ENCODE data around the gene ASB9. TPM values are rescaled to one million over a fixed set of nuclear protein-coding genes. Genes with fewer than 3 reads are reported as not detected.
"Not testable (repeated sequence)": the region's sequence is repeated elsewhere in the genome, so short reads cannot be mapped to it uniquely, and the experiment has no call there.

ASB9 gene
- total RNA-seq, 1 donor from 2014 or later: 0.25 TPM

DNA sequence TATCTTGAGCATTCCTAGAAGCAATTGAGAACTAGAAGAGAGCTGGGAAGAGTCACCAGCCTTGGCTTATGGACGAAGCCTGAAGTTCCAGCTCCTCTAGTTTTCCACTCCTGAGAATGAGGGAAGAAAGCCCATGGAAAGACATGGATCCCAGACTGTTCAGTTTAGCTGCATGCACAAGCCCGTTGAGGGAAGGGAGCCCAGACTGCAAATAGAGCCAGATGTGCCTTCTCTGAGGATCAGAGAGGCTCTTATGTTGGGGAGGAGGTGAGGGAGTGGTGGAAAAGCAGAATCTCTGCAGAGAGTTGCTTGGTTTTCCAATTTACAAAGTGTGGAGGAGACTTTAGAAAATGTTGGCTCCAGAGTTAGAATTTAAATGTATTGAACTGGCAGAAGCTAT is 69.0 kb downstream of the ASB9 start:
- TF ChIP-seq, protein P1, sequence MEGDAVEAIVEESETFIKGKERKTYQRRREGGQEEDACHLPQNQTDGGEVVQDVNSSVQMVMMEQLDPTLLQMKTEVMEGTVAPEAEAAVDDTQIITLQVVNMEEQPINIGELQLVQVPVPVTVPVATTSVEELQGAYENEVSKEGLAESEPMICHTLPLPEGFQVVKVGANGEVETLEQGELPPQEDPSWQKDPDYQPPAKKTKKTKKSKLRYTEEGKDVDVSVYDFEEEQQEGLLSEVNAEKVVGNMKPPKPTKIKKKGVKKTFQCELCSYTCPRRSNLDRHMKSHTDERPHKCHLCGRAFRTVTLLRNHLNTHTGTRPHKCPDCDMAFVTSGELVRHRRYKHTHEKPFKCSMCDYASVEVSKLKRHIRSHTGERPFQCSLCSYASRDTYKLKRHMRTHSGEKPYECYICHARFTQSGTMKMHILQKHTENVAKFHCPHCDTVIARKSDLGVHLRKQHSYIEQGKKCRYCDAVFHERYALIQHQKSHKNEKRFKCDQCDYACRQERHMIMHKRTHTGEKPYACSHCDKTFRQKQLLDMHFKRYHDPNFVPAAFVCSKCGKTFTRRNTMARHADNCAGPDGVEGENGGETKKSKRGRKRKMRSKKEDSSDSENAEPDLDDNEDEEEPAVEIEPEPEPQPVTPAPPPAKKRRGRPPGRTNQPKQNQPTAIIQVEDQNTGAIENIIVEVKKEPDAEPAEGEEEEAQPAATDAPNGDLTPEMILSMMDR (IDR thresholded peaks at IDR 0.05; ENCODE audit: insufficient read depth, low read length, poor library complexity, severe bottlenecking): no peak
- Histone ChIP-seq H3K27me3 (ENCODE audit: control insufficient read depth, insufficient read depth, low read length) (no peaks in the 10 kb centered on the region), H3K4me3 (ENCODE audit: low read depth, low read length) (no peak overlapping the region), H3K36me3 (ENCODE audit: control insufficient read depth, insufficient read depth, low read length) (no peaks in the 10 kb centered on the region)
- no peak for DNase-seq (ENCODE audit: low read depth)

DNA sequence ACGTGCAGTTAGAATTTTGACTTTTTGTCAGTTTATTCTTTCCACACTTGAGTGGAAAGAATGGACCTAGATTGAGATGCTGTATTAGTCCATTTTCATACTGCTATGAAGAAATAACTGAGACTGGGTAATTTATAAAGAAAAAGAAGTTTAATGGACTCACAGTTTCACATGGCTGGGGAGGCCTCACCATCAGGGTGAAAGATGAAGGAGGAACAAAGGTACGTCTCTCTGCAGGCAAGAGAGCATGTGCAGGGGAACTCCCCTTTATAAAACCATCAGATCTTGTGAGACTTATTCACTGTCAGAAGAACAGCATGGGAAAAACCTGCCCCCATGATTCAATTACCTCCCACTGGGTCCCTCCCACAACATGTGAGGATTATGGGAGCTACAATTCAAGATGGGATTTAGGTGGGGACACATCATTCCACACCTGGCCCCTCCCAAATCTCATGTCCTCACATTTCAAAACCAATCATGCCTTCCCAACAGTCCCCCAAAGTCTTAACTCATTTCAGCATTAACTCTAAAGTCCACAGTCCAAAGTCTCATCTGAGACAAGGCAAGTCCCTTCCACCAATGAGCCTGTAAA is 71.2 kb downstream of the ASB9 start:
- H3K4me3 ChIP-seq (ENCODE audit: low read depth, low read length); H3K36me3 ChIP-seq (ENCODE audit: control insufficient read depth, insufficient read depth, low read length); H3K27me3 ChIP-seq (ENCODE audit: control insufficient read depth, insufficient read depth, low read length); DNase-seq (ENCODE audit: low read depth): not testable (repeated sequence)

DNA sequence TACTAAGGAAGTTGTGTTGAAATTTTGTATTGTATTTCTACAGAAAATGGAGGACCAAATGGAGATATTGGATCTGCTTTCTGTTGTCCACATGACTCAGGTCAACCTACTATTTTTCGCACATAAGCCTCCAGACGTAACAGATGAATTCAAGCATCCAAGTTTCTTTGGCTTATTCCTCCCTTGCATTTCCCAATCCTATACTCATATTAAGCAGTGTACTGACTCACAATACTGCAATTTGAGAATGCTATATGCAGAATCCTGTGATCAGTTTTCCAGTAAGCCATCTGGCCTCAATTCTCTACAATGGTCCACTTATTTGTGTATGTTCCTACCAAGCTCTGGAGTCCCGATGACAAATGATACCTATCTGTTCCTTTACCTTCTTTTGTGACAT is 75.7 kb downstream of the ASB9 start:
- H3K4me3 ChIP-seq (ENCODE audit: low read depth, low read length): no peak overlapping the region
- DNase-seq (ENCODE audit: low read depth): no peak
- TF ChIP-seq, protein P1 (IDR thresholded peaks at IDR 0.05; ENCODE audit: insufficient read depth, low read length, poor library complexity, severe bottlenecking): no peak
- no peaks in the 10 kb centered on the region for H3K36me3 ChIP-seq (ENCODE audit: control insufficient read depth, insufficient read depth, low read length)
- no peaks in the 10 kb centered on the region for H3K27me3 ChIP-seq (ENCODE audit: control insufficient read depth, insufficient read depth, low read length)

Other genes starting within 250 kb of the ASB9 start
- gene ASB11, start 45.6 kb upstream of the ASB9 start, total RNA-seq: not detected in 2 replicates
- gene PIGA, start 65.4 kb upstream of the ASB9 start, total RNA-seq: 15.5 and 18.6 TPM in 2 replicates
- gene VEGFD, start 114.3 kb upstream of the ASB9 start, total RNA-seq: not detected in 2 replicates
- gene PIR, start 223.2 kb upstream of the ASB9 start, total RNA-seq: 1.4 and 4.9 TPM in 2 replicates
- not detected in 2 replicates for gene BMX, start 230.7 kb upstream of the ASB9 start, total RNA-seq